K562 (cell line): Measurements from ENCODE around the gene SLC5A5. TPM values are rescaled to one million over a fixed set of nuclear protein-coding genes. Genes with fewer than 3 reads are reported as not detected.

Source experiments
- ATAC-seq: fragments of 200-7000 bp; cut with Tn5 transposase; 3 replicates; pipeline ENCODE4 v1.9.1; 2020; ENCODE audit warnings: moderate library complexity
- BruUV-seq: library from RNA; stranded (reverse); fragments of 400-500 nt; replicated peaks from 2 replicates; lab custom pipeline; 2021; lab: Mats Ljungman, UMichigan
- CTCF ChIA-PET: fragments of 300-600 bp; formaldehyde crosslinking; extraction: SDS; loops from one replicate; lab custom pipeline; 2021; ENCODE audit warnings: low intra/inter-chr PET ratio; lab: Yijun Ruan, JAX
- POLR2A ChIA-PET: fragments of 300-600, 350-650 bp; sonication (Branson Sonifier 250); formaldehyde crosslinking; extraction: SDS; loops from one replicate; lab custom pipeline; 2021; ENCODE audit warnings: antibody characterized with exemption, inconsistent platforms; lab: Yijun Ruan, JAX
- DNase-seq, 4 experiments: peaks; one replicate each; pipeline versions ENCODE4 v3.0.0 to v3.0.0-alpha.2; 2011 to 2018; ENCODE audit warnings: low spot score in 3 of 4, mixed read lengths in 3 of 4; ENCODE audit errors: extremely low read depth in 1 of 4
- FAIRE-seq: peaks from 2 replicates; lab custom pipeline; 2011; peaks lifted over from hg19 to GRCh38; lab: Jason Lieb, UNC
- H2AFZ ChIP-seq: 2 replicates; pipeline ENCODE4 v1.6.0; 2011; ENCODE audit warnings: low read depth, low read length, control low read depth, inconsistent platforms
- H3K27ac ChIP-seq: fragments of 200-600 bp; 3 replicates; pipeline ENCODE4 v1.8.0; 2011; ENCODE audit warnings: low read depth, mild to moderate bottlenecking, control low read depth, inconsistent platforms, low read length, moderate library complexity, mixed read lengths; ENCODE audit errors: extremely low read depth
- H3K27me3 ChIP-seq, 2 experiments: fragments of 300-600 bp in 1 of 2; 2 replicates in 1 of 2; 3 replicates in 1 of 2; pipeline versions ENCODE4 v1.6.0 to v1.8.0; 2011; ENCODE audit warnings: inconsistent platforms in 2 of 2, low read length in 2 of 2, mild to moderate bottlenecking in 1 of 2, mixed read lengths in 1 of 2, moderate library complexity in 1 of 2; ENCODE audit not compliant: control insufficient read depth in 2 of 2, insufficient read depth in 2 of 2
- H3K36me3 ChIP-seq: fragments of 300-600 bp; 3 replicates; pipeline ENCODE4 v1.8.0; 2011; ENCODE audit warnings: mild to moderate bottlenecking, low read length, inconsistent platforms; ENCODE audit not compliant: control insufficient read depth, insufficient read depth
- H3K4me1 ChIP-seq, 2 experiments: fragments of 200-600 bp in 1 of 2; replicated peaks in 1 of 2; 2 replicates in 1 of 2; 3 replicates in 1 of 2; pipeline versions ENCODE4 v1.5.1 to v1.8.0; 2011; ENCODE audit warnings: inconsistent platforms in 2 of 2, low read length in 2 of 2, mild to moderate bottlenecking in 1 of 2, mixed read lengths in 1 of 2, moderate library complexity in 1 of 2; ENCODE audit not compliant: control insufficient read depth in 2 of 2, insufficient read depth in 2 of 2
- H3K4me2 ChIP-seq: 2 replicates; pipeline ENCODE4 v1.6.1; 2011; ENCODE audit warnings: low read length, control low read depth, inconsistent platforms, mixed read lengths; ENCODE audit not compliant: insufficient read depth
- H3K4me3 ChIP-seq: fragments of 200-600 bp; sonication (generic), shearing (Covaris generic); 2 replicates; pipeline ENCODE4 v1.5.1; 2016; ENCODE audit warnings: control low read depth, inconsistent platforms
- H3K79me2 ChIP-seq: fragments of 200-600 bp; 3 replicates; pipeline ENCODE4 v1.8.0; 2011; ENCODE audit warnings: low read length, inconsistent platforms; ENCODE audit not compliant: control insufficient read depth, insufficient read depth
- H3K9ac ChIP-seq, 2 experiments: 2 replicates each; pipeline versions ENCODE4 v1.6.0 to v1.6.1; 2011; ENCODE audit warnings: low read depth in 2 of 2, low read length in 2 of 2, control low read depth in 1 of 2, inconsistent platforms in 1 of 2, mild to moderate bottlenecking in 1 of 2, mixed read lengths in 1 of 2; ENCODE audit not compliant: insufficient read depth in 1 of 2
- H3K9me1 ChIP-seq: one replicate; pipeline ENCODE4 v1.6.0; 2011; ENCODE audit warnings: inconsistent platforms, mild to moderate bottlenecking, low read length, moderate library complexity; ENCODE audit not compliant: control insufficient read depth, insufficient read depth
- H3K9me3 ChIP-seq: replicated peaks from 2 replicates; pipeline ENCODE4 v1.5.1; 2011; ENCODE audit warnings: low read depth, low read length, inconsistent platforms; ENCODE audit not compliant: control insufficient read depth, insufficient read depth
- H4K20me1 ChIP-seq: replicated peaks from 2 replicates; pipeline ENCODE4 v1.6.1; 2011; ENCODE audit warnings: low read length, inconsistent platforms, mixed read lengths; ENCODE audit not compliant: control insufficient read depth, insufficient read depth
- BCOR ChIP-seq: fragments of 450-650 bp; IDR thresholded peaks from 2 replicates; pipeline ENCODE4 v1.6.1; 2016
- KDM1A ChIP-seq, 2 experiments: fragments of 450-650 bp; IDR thresholded peaks; 2 replicates each; pipeline ENCODE4 v1.6.1; 2016; ENCODE audit warnings: mild to moderate bottlenecking in 2 of 2
- MYNN ChIP-seq, 2 experiments: sonication (generic); formaldehyde crosslinking in 1 of 2; IDR thresholded peaks; 2 replicates each; pipeline versions ENCODE4 v1.5.0 to v1.6.1; 2016 to 2020; ENCODE audit warnings: antibody characterized with exemption in 1 of 2, missing genetic modification reagents in 1 of 2
- WGBS: fragments of 100-300 bp; shearing (Covaris generic); methylation state at CpG from one replicate; pipeline ENCODE4 v1.1.6; 2016; ENCODE audit warnings: low coverage, mixed read lengths; ENCODE audit not compliant: insufficient coverage; ENCODE audit errors: missing lambda C conversion rate; 5-methylcytosine and 5-hydroxymethylcytosine counted together
- in situ Hi-C: fragments of 300-500 bp; cut with MboI; formaldehyde crosslinking; loops from 4 replicates; pipeline ENCODE4 v1.15.0; 2018; ENCODE audit warnings: inconsistent platforms, mixed read lengths
- intact Hi-C: fragments of 100-400 bp; cut with micrococcal nuclease; formaldehyde crosslinking; loops from 2 replicates; pipeline ENCODE4 v1.14.2; 2022
- polyA plus RNA-seq, 8 experiments: library from polyadenylated mRNA; depleted of rRNA in 4 of 8; stranded (reverse) in 5 of 8; unstranded in 3 of 8; fragments of >200 nt; fragmentation: Nextera tagmentation in 2 of 8; fragmentation: Illumina TruSeq in 1 of 8; extraction: Ambion mirVana in 2 of 8; extraction: Trizol in 1 of 8; gene quantifications; 2 replicates each; pipeline versions ENCODE4 v1.2.1 to v1.2.3, GENCODE V29; 2011 to 2014; ENCODE audit warnings: inconsistent platforms in 1 of 8, missing spikeins in 1 of 8
- total RNA-seq, 7 experiments: library from RNA; depleted of rRNA in 6 of 7; stranded (reverse); fragments of >200 nt in 6 of 7; fragmentation: Illumina TruSeq in 2 of 7; extraction: Trizol in 2 of 7; gene quantifications; 2 replicates each; pipeline versions ENCODE4 v1.2.1 to v1.2.3, GENCODE V29; 2011 to 2021; ENCODE audit warnings: low replicate concordance in 1 of 7
- TF ChIP-seq, protein P1 (sequence below): fragments of 250-450 bp; sonication (Bioruptor Pico); IDR thresholded peaks from 2 replicates; pipeline ENCODE4 v1.5.0; 2020; ENCODE audit warnings: mild to moderate bottlenecking

Gene SLC5A5
- total and polyA plus RNA-seq, 9 of the 15 experiments (the other 6 are each of a cell fraction or from before 2014, with no cell fraction given): 0.10 to 0.73 (median 0.23) TPM

DNA sequence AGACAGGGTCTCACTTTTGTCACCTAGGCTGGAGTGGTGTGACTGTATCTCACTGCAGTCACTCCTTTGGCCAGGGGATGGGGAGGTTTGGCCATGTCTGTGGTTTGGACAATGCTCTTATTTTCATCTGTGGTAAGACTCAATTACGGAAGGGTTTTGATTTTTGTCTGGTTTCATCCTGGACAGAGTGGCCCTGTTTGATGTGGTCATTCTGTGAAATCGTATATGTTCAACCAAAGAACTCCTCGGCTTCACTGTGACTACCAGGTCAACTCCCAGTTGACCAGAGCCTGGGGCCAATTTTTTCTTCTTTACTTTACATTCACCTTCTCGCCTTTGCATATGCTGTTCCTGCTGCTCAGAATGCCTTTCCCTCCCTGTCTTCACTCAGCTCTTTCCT is 54.3 kb downstream of the SLC5A5 start:
- ChIA-PET POLR2A (interaction anchor here (0.6 kb wide), 2 partner anchors 16 to 37 kb away, joined by 3 read pairs; no protein-coding TSS in a partner anchor), CTCF (interaction anchor here (0.6 kb wide), 1 partner anchor 457 kb away, joined by 3 read pairs; no protein-coding TSS in a partner anchor)
- WGBS: 9% methylated on average over 4 of the region's 4 CpGs
- H3K27me3 ChIP-seq: no peaks in the 10 kb centered on the region
- in situ Hi-C loops (loop anchor here (5.0 kb wide), 1 partner anchor 59 kb away; no protein-coding TSS in a partner anchor), intact Hi-C loops (no loop called here)
- H4K20me1 ChIP-seq: no peaks in the 10 kb centered on the region
- H3K4me1 ChIP-seq: no peaks in the 10 kb centered on the region
- no peak overlapping the region for H3K27ac ChIP-seq
- H3K4me2 ChIP-seq: no peak overlapping the region
- no peak overlapping the region for H3K9ac ChIP-seq
- TF ChIP-seq KDM1A (IDR thresholded peaks at IDR 0.05) (peak; percentile 17 to 35; a peak in 2 of 4 replicates), BCOR (0 out of 2 replicates have a peak, but pooled peaks have one; percentile 21), MYNN (IDR thresholded peaks at IDR 0.05) (no peak), MYNN (CRISPR knock-in tag; IDR thresholded peaks at IDR 0.05) (no peak)
- TF ChIP-seq, protein P1, sequence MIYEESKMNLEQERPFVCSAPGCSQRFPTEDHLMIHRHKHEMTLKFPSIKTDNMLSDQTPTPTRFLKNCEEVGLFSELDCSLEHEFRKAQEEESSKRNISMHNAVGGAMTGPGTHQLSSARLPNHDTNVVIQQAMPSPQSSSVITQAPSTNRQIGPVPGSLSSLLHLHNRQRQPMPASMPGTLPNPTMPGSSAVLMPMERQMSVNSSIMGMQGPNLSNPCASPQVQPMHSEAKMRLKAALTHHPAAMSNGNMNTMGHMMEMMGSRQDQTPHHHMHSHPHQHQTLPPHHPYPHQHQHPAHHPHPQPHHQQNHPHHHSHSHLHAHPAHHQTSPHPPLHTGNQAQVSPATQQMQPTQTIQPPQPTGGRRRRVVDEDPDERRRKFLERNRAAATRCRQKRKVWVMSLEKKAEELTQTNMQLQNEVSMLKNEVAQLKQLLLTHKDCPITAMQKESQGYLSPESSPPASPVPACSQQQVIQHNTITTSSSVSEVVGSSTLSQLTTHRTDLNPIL: no peak
- H3K4me3 ChIP-seq: no peak overlapping the region
- DNase-seq (no peak), ATAC-seq (no peak), FAIRE-seq (no peak)
- no peaks in the 10 kb centered on the region for H3K9me3 ChIP-seq
- H3K9me1 ChIP-seq: no peaks in the 10 kb centered on the region
- no peaks in the 10 kb centered on the region for H3K79me2 ChIP-seq
- H2AFZ ChIP-seq: no peak overlapping the region
- no peaks in the 10 kb centered on the region for H3K36me3 ChIP-seq
- BruUV-seq: no TSS peak
